Kidney capillary endothelial cell (primary cell): ENCODE data around the gene PHF21A.

ENCODE experiments used
- DNase-seq: peaks from one replicate; pipeline ENCODE4 v3.0.0-alpha.2; 2018; ENCODE audit warnings: low spot score

Gene PHF21A

GRCh38 chr11:46121301-46121723, at the start of gene PHF21A:
PHF21A (minus strand) TSS chr11:46121454; CDS start chr11:46084219, 37,235 bp downstream.
- peak; percentile 73 for DNase-seq

- no peak for DNase-seq
These were observed 49.5 kb upstream of the PHF21A start for GRCh38 chr11:46170797-46171196.

GRCh38 chr11:46162700-46163099, 41.4 kb upstream of the PHF21A start:
- no peak for DNase-seq

GRCh38 chr11:46161201-46161600, 39.9 kb upstream of the PHF21A start:
- no peak for DNase-seq

- DNase-seq = no peak
These were observed 38.8 kb upstream of the PHF21A start for GRCh38 chr11:46160100-46160499.

- DNase-seq = no peak
These were observed 38.4 kb upstream of the PHF21A start for GRCh38 chr11:46159680-46160079.

- no peak for DNase-seq
These were observed 28.6 kb upstream of the PHF21A start for GRCh38 chr11:46149826-46150225.

GRCh38 chr11:46149342-46149741, 28.1 kb upstream of the PHF21A start:
- DNase-seq = no peak

GRCh38 chr11:46144741-46145140, 23.5 kb upstream of the PHF21A start:
- no peak for DNase-seq

GRCh38 chr11:46143049-46143806, 22.0 kb upstream of the PHF21A start:
- DNase-seq = no peak

- DNase-seq = no peak
These were observed 21.3 kb upstream of the PHF21A start for GRCh38 chr11:46142561-46142960.

GRCh38 chr11:46141597-46141996, 20.3 kb upstream of the PHF21A start:
- DNase-seq = no peak

GRCh38 chr11:46134540-46134939, 13.3 kb upstream of the PHF21A start:
- no peak for DNase-seq

GRCh38 chr11:46134061-46134460, 12.8 kb upstream of the PHF21A start:
- no peak for DNase-seq

- no peak for DNase-seq
These were observed 11.9 kb upstream of the PHF21A start for GRCh38 chr11:46133119-46133518.

GRCh38 chr11:46130286-46130940, 9.2 kb upstream of the PHF21A start:
- DNase-seq = no peak

GRCh38 chr11:46129133-46129532, 7.9 kb upstream of the PHF21A start:
- DNase-seq = no peak

- DNase-seq = no peak
These were observed 5.9 kb upstream of the PHF21A start for GRCh38 chr11:46127150-46127638.

GRCh38 chr11:46125284-46125683, 4.0 kb upstream of the PHF21A start:
- no peak for DNase-seq

GRCh38 chr11:46122945-46123715, 1.9 kb upstream of the PHF21A start:
- peak; percentile 16 for DNase-seq

- peak; percentile 73 for DNase-seq
These were observed 647 bp upstream of the PHF21A start for GRCh38 chr11:46121724-46122477.
